ENCODE measurements around the gene NTN5.

NTN5 gene

GRCh38 chr19:48656840-48657474 lies 15.9 kb downstream of the NTN5 start:
- ChIA-PET POLR2A (no interaction called here), CTCF (interaction anchor here (1.0 to 1.4 kb wide), 3 partner anchors 10 to 68 kb away, joined by 3 read pairs; no protein-coding TSS in a partner anchor)
- no peak for TF ChIP-seq CTCF (IDR thresholded peaks at IDR 0.05; ENCODE audit: control extremely low read depth, extremely low read depth, low read depth, missing control alignments)
- DNase-seq (ENCODE audit: extremely low spot score), result no peak

GRCh38 chr19:48654299-48655059 lies 18.3 kb downstream of the NTN5 start:
- TF ChIP-seq CTCF (IDR thresholded peaks at IDR 0.05; ENCODE audit: control extremely low read depth, extremely low read depth, low read depth, missing control alignments), result no peak
- DNase-seq (ENCODE audit: extremely low spot score), result no peak
- ChIA-PET POLR2A (no interaction called here), CTCF (no interaction called here)

GRCh38 chr19:48651683-48652048 lies 21.2 kb downstream of the NTN5 start:
- no peak for TF ChIP-seq CTCF (IDR thresholded peaks at IDR 0.05; ENCODE audit: control extremely low read depth, extremely low read depth, low read depth, missing control alignments)
- no peak for DNase-seq (ENCODE audit: extremely low spot score)
- CTCF ChIA-PET, result no interaction called here
- POLR2A ChIA-PET, result no interaction called here

GRCh38 chr19:48650974-48651682 lies 21.7 kb downstream of the NTN5 start:
- POLR2A ChIA-PET, result no interaction called here
- CTCF ChIA-PET, result interaction anchor here (1.5 kb wide), 1 partner anchor 45 kb away, joined by 3 read pairs; no protein-coding TSS in a partner anchor
- DNase-seq (ENCODE audit: extremely low spot score), result no peak
- TF ChIP-seq CTCF (IDR thresholded peaks at IDR 0.05; ENCODE audit: control extremely low read depth, extremely low read depth, low read depth, missing control alignments), result no peak

- ChIA-PET POLR2A (no interaction called here), CTCF (interaction anchor here (1.4 kb wide), 1 partner anchor 8 kb away, joined by 3 read pairs; no protein-coding TSS in a partner anchor)
- no peak for DNase-seq (ENCODE audit: extremely low spot score)
- no peak for TF ChIP-seq CTCF (IDR thresholded peaks at IDR 0.05; ENCODE audit: control extremely low read depth, extremely low read depth, low read depth, missing control alignments)
These were observed 24.7 kb downstream of the NTN5 start for GRCh38 chr19:48648134-48648533.

GRCh38 chr19:48646722-48647216 lies 26.0 kb downstream of the NTN5 start:
- DNase-seq (ENCODE audit: extremely low spot score), result no peak
- ChIA-PET POLR2A (interaction anchor here (0.6 to 1.0 kb wide), 2 partner anchors 28 to 37 kb away, joined by 5 read pairs; partner anchors contain the start of genes RPL18 and SPHK2), CTCF (interaction anchor here (0.6 to 3.1 kb wide), 9 partner anchors 10 to 324 kb away, joined by 3 to 23 read pairs (median 5); partner anchors contain the start of genes DBP and HSD17B14)
- TF ChIP-seq CTCF (IDR thresholded peaks at IDR 0.05; ENCODE audit: control extremely low read depth, extremely low read depth, low read depth, missing control alignments), result no peak
